Fibroblast of gingiva (primary cell): ENCODE measurements around the gene ME2.
"Not testable (repeated sequence)": the region's sequence is repeated elsewhere in the genome, so short reads cannot be mapped to it uniquely, and the experiment has no call there.

ENCODE experiments used
- DNase-seq: peaks from one replicate; pipeline ENCODE4 v3.0.0-alpha.2; 2011; ENCODE audit warnings: low read depth

Gene ME2

GRCh38 chr18:50926521-50926920, 47.6 kb downstream of the ME2 start:
- no peak for DNase-seq

- no peak for DNase-seq
Measured at GRCh38 chr18:50928551-50928950, 49.6 kb downstream of the ME2 start.

- DNase-seq: no peak
Measured at GRCh38 chr18:50933684-50934083, 54.8 kb downstream of the ME2 start.

- DNase-seq: no peak
Measured at GRCh38 chr18:50934545-50935211, 55.8 kb downstream of the ME2 start.

GRCh38 chr18:50935493-50936191, 56.7 kb downstream of the ME2 start:
- DNase-seq: no peak

GRCh38 chr18:50937183-50937582, 58.3 kb downstream of the ME2 start:
- no peak for DNase-seq

GRCh38 chr18:50938912-50939311, 60.0 kb downstream of the ME2 start:
- no peak for DNase-seq

- DNase-seq: no peak
Measured at GRCh38 chr18:50944245-50944932, 65.5 kb downstream of the ME2 start.

- DNase-seq: not testable (repeated sequence)
Measured at GRCh38 chr18:50945918-50946317, 67.0 kb downstream of the ME2 start.

- DNase-seq: peak; percentile 16
Measured at GRCh38 chr18:50947899-50948298, 69.0 kb downstream of the ME2 start.

GRCh38 chr18:50949185-50949584, 70.3 kb downstream of the ME2 start:
- DNase-seq: no peak

GRCh38 chr18:50950626-50951025, 71.7 kb downstream of the ME2 start:
- no peak for DNase-seq

- DNase-seq: no peak
Measured at GRCh38 chr18:50953822-50954221, 74.9 kb downstream of the ME2 start.

GRCh38 chr18:50955253-50955652, 76.3 kb downstream of the ME2 start:
- no peak for DNase-seq

GRCh38 chr18:50956116-50956515, 77.2 kb downstream of the ME2 start:
- no peak for DNase-seq

GRCh38 chr18:50961974-50962373, 83.1 kb downstream of the ME2 start:
- DNase-seq: no peak

GRCh38 chr18:50967714-50968661, 89.1 kb downstream of the ME2 start, which contains the start of gene ELAC1:
Gene ELAC1, plus strand, starts transcription at chr18:50968040. Its CDS starts 6,365 bp downstream, at chr18:50974405.
- peak; percentile 88 for DNase-seq

GRCh38 chr18:50969448-50969847, 90.5 kb downstream of the ME2 start:
- no peak for DNase-seq

GRCh38 chr18:50970006-50970405, 91.1 kb downstream of the ME2 start:
- DNase-seq: no peak

- not testable (repeated sequence) for DNase-seq
Measured at GRCh38 chr18:50972404-50972803, 93.5 kb downstream of the ME2 start.

GRCh38 chr18:50973367-50974126, 94.6 kb downstream of the ME2 start:
- DNase-seq: peak; percentile 49
